ENCODE results near the gene MRPS25. TPM values are rescaled to one million over a fixed set of nuclear protein-coding genes. Genes with fewer than 3 reads are reported as not detected.
"Not testable (repeated sequence)": the region's sequence is repeated elsewhere in the genome, so short reads cannot be mapped to it uniquely, and the experiment has no call there.

Gene MRPS25
- total RNA-seq, 1 donor from 2014 or later: 98.6 TPM

DNA sequence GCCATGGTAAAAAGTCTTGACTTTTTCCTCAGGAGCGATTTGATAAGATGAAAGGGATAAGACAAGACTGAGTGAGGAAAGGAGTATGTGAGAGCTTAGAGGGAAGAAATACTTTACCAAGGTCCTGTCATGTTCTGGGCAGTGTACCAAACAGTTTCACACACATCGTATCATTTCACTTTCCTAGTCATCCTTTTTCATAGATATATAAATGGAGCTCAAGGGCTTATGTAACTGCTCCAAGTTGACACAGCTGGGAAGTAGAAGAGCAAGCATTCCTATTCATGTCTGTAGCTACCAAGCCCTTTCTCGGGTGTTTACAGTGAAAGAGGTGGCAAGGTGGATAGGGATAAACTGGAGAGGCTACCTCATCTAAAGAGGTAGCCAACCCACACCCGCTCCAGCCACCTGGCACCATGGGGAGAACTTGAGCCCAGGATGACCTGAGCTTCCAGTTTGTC is 57.4 kb downstream of the MRPS25 start:
- TF ChIP-seq CTCF (IDR thresholded peaks at IDR 0.05; ENCODE audit: borderline replicate concordance): no peak
- intact Hi-C loops (cut with micrococcal nuclease): no loop called here
- Histone ChIP-seq H3K9me3 (replicated peaks) (peaks cover 7% of the 10 kb centered on the region), H3K27me3 (ENCODE audit: low read depth) (no peaks in the 10 kb centered on the region), H3K36me3 (peaks cover 46% of the 10 kb centered on the region), H3K27ac (replicated peaks) (peak overlapping the region; percentile 50), H3K4me3 (no peak overlapping the region), H3K4me1 (peaks cover 17% of the 10 kb centered on the region)
- no peak for DNase-seq

GRCh38 chr3:14999182-14999581 is 65.9 kb downstream of the MRPS25 start:
- H3K27me3 ChIP-seq (ENCODE audit: low read depth); intact Hi-C loops (cut with micrococcal nuclease); H3K36me3 ChIP-seq; DNase-seq; H3K4me3 ChIP-seq; H3K27ac ChIP-seq (replicated peaks): not testable (repeated sequence)
- H3K4me1 ChIP-seq: peaks cover 10% of the 10 kb centered on the region
- peaks cover 17% of the 10 kb centered on the region for H3K9me3 ChIP-seq (replicated peaks)

Other genes with a start within 250 kb of the MRPS25 start
- 13.9 TPM for gene FGD5, start 246.4 kb downstream of the MRPS25 start, total RNA-seq
- gene NR2C2, start 117.7 kb downstream of the MRPS25 start, total RNA-seq: 27.4 TPM
- 17.3 TPM for gene RBSN, start 33.8 kb upstream of the MRPS25 start, total RNA-seq
- 26.2 TPM for gene CAPN7, start 140.9 kb upstream of the MRPS25 start, total RNA-seq

Measured in left ventricle myocardium inferior (tissue), 1 donor.